Panc1 (cell line): ENCODE results near the gene CDC42BPA. TPM values are rescaled to one million over a fixed set of nuclear protein-coding genes. Genes with fewer than 3 reads are reported as not detected.

ENCODE experiments used
- ATAC-seq: fragments of 200-7000 bp; cut with Tn5 transposase; 2 replicates; pipeline ENCODE4 v1.9.1; 2020; ENCODE audit warnings: mild to moderate bottlenecking, moderate library complexity
- BruUV-seq: library from RNA; stranded (reverse); fragments of 400-500 nt; replicated peaks from 2 replicates; lab custom pipeline; 2021; lab: Mats Ljungman, UMichigan
- CTCF ChIA-PET: fragments of 300-600 bp; sonication (Branson Sonifier 250); formaldehyde crosslinking; loops from one replicate; lab custom pipeline; 2022; ENCODE audit warnings: antibody characterized with exemption; lab: Charles Lee
- POLR2A ChIA-PET: fragments of 300-600 bp; sonication (Branson Sonifier 250); formaldehyde crosslinking; loops from one replicate; lab custom pipeline; 2022; ENCODE audit warnings: antibody characterized with exemption; lab: Charles Lee
- DNase-seq: peaks from one replicate; pipeline ENCODE4 v3.0.0-alpha.2; 2010; ENCODE audit warnings: low read depth, low spot score
- H3K27ac ChIP-seq: 2 replicates; pipeline ENCODE4 v1.5.1; 2011; ENCODE audit warnings: mild to moderate bottlenecking, low read length, inconsistent platforms
- H3K27me3 ChIP-seq: fragments of 200-500 bp; sonication (Bioruptor generic); 2 replicates; pipeline ENCODE4 v1.6.0; 2014; ENCODE audit warnings: low read length, inconsistent platforms; ENCODE audit not compliant: control insufficient read depth, insufficient read depth
- H3K36me3 ChIP-seq: fragments of 200-500 bp; sonication (Bioruptor generic); 2 replicates; pipeline ENCODE4 v1.5.1; 2014; ENCODE audit warnings: inconsistent platforms, mild to moderate bottlenecking, low read length, moderate library complexity; ENCODE audit not compliant: control insufficient read depth, insufficient read depth
- H3K4me1 ChIP-seq: 2 replicates; pipeline ENCODE4 v1.5.1; 2011; ENCODE audit warnings: inconsistent platforms, mild to moderate bottlenecking, low read length, moderate library complexity; ENCODE audit not compliant: control insufficient read depth, insufficient read depth
- H3K4me3 ChIP-seq, 2 experiments: 2 replicates each; pipeline ENCODE4 v1.5.1; 2011 to 2012; ENCODE audit warnings: low read depth in 2 of 2, low read length in 2 of 2, mild to moderate bottlenecking in 2 of 2, inconsistent platforms in 1 of 2, moderate library complexity in 1 of 2
- H3K9me3 ChIP-seq: fragments of 200-500 bp; sonication (Bioruptor generic); 2 replicates; pipeline ENCODE4 v1.5.1; 2014; ENCODE audit warnings: low read depth, mild to moderate bottlenecking, inconsistent platforms, low read length, moderate library complexity; ENCODE audit not compliant: control insufficient read depth, insufficient read depth
- CTCF ChIP-seq: fragments of 450-650 bp; IDR thresholded peaks from 2 replicates; pipeline ENCODE4 v1.5.1; 2017; ENCODE audit warnings: mild to moderate bottlenecking
- POLR2AphosphoS5 ChIP-seq: IDR thresholded peaks from 2 replicates; pipeline ENCODE4 v1.6.1; 2012; ENCODE audit warnings: mild to moderate bottlenecking, low read depth, low read length, moderate library complexity
- SIN3A ChIP-seq: IDR thresholded peaks from 2 replicates; pipeline ENCODE4 v1.6.1; 2012; ENCODE audit warnings: low read depth, mild to moderate bottlenecking, low read length, moderate library complexity, borderline replicate concordance; ENCODE audit not compliant: insufficient read depth
- TCF7L2 ChIP-seq: IDR thresholded peaks from 2 replicates; pipeline ENCODE4 v1.6.1; 2011; ENCODE audit warnings: mild to moderate bottlenecking, low read depth, low read length, inconsistent platforms
- in situ Hi-C: cut with HindIII; loops from 2 replicates; pipeline ENCODE4 v1.10.0; 2016; ENCODE audit warnings: low sequenced_read_pairs, low pct_unique_long_range_greater_than_20kb
- intact Hi-C: fragments of 100-400 bp; cut with micrococcal nuclease; formaldehyde crosslinking; loops from one replicate; pipeline ENCODE4 v1.10.0; 2022; ENCODE audit not compliant: unreplicated experiment
- total RNA-seq: library from RNA; stranded (reverse); gene quantifications from one replicate; pipeline ENCODE4 v1.2.1, GENCODE V29; 2021; ENCODE audit not compliant: unreplicated experiment
- TF ChIP-seq, protein P1 (sequence below), 2 experiments: IDR thresholded peaks; 2 replicates each; pipeline ENCODE4 v1.6.1; 2011 to 2012; ENCODE audit warnings: low read depth in 2 of 2, control low read depth in 1 of 2, low read length in 1 of 2, mild to moderate bottlenecking in 1 of 2, moderate library complexity in 1 of 2; ENCODE audit not compliant: insufficient read depth in 1 of 2

Gene CDC42BPA
- total RNA-seq, 1 experiment from 2014 or later, result 32.8 TPM

- intact Hi-C loops, result no loop called here
Measured at GRCh38 chr1:227152525-227152924, 165.8 kb downstream of the CDC42BPA start.

DNA sequence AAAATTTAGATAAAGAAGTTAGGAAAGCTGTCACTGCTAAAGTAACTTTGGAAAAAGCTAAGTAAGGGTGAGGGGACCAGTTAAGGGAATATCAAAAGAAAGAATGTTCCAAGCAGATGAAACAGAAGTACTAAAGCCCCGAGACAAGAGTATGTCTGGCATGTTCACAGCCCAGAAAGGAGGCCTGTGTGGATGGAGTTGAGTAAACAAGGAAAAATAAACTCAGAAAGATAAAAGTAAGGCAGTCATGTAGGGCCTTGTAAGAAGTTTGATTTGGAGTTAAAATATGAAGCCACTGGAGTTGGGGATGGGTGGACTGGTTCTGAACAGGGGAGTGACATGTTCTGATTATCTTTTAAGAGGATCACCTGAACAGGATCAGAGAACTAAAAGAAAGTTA, 177.9 kb downstream of the CDC42BPA start:
- CTCF ChIA-PET, result no interaction called here
- H3K4me1 ChIP-seq, result no peaks in the 10 kb centered on the region
- BruUV-seq, result no TSS peak
- H3K9me3 ChIP-seq, result no peaks in the 10 kb centered on the region
- intact Hi-C loops, result no loop called here
- no peak overlapping the region for H3K27ac ChIP-seq
- POLR2A ChIA-PET, result no interaction called here
- no peak for DNase-seq
- TF ChIP-seq, protein P1, sequence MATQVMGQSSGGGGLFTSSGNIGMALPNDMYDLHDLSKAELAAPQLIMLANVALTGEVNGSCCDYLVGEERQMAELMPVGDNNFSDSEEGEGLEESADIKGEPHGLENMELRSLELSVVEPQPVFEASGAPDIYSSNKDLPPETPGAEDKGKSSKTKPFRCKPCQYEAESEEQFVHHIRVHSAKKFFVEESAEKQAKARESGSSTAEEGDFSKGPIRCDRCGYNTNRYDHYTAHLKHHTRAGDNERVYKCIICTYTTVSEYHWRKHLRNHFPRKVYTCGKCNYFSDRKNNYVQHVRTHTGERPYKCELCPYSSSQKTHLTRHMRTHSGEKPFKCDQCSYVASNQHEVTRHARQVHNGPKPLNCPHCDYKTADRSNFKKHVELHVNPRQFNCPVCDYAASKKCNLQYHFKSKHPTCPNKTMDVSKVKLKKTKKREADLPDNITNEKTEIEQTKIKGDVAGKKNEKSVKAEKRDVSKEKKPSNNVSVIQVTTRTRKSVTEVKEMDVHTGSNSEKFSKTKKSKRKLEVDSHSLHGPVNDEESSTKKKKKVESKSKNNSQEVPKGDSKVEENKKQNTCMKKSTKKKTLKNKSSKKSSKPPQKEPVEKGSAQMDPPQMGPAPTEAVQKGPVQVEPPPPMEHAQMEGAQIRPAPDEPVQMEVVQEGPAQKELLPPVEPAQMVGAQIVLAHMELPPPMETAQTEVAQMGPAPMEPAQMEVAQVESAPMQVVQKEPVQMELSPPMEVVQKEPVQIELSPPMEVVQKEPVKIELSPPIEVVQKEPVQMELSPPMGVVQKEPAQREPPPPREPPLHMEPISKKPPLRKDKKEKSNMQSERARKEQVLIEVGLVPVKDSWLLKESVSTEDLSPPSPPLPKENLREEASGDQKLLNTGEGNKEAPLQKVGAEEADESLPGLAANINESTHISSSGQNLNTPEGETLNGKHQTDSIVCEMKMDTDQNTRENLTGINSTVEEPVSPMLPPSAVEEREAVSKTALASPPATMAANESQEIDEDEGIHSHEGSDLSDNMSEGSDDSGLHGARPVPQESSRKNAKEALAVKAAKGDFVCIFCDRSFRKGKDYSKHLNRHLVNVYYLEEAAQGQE (IDR thresholded peaks at IDR 0.05; ENCODE audit: insufficient read depth in 1 of 2, low read depth in 2 of 2, low read length in 1 of 2), result no peak
- TF ChIP-seq CTCF (no peak), POLR2AphosphoS5 (no peak), SIN3A (no peak), TCF7L2 (no peak)
- H3K27me3 ChIP-seq, result no peaks in the 10 kb centered on the region
- ATAC-seq, result no peak
- in situ Hi-C loops, result no loop called here
- H3K4me3 ChIP-seq, result no peak overlapping the region
- peaks cover 7% of the 10 kb centered on the region; the same call in 1 of the 2 replicates for H3K36me3 ChIP-seq

More at GRCh38 chr1:227152525-227152924, 165.8 kb downstream of the CDC42BPA start:
- in situ Hi-C loops, result no loop called here
- CTCF ChIA-PET, result no interaction called here
- H3K27ac ChIP-seq, result no peak overlapping the region
- BruUV-seq, result no TSS peak
- no peaks in the 10 kb centered on the region for H3K36me3 ChIP-seq
- H3K27me3 ChIP-seq, result no peaks in the 10 kb centered on the region
- TF ChIP-seq TCF7L2 (no peak), POLR2AphosphoS5 (no peak), SIN3A (no peak), CTCF (no peak)
- TF ChIP-seq, protein P1 (IDR thresholded peaks at IDR 0.05; ENCODE audit: insufficient read depth in 1 of 2, low read depth in 2 of 2, low read length in 1 of 2), result no peak
- POLR2A ChIA-PET, result no interaction called here
- H3K4me3 ChIP-seq, result no peak overlapping the region
- H3K4me1 ChIP-seq, result no peaks in the 10 kb centered on the region
- ATAC-seq (no peak), DNase-seq (no peak)
- no peaks in the 10 kb centered on the region for H3K9me3 ChIP-seq
